Glomerular visceral epithelial cell (primary cell): Measurements from ENCODE around the gene GOLGA6D.
"Not testable (repeated sequence)": the region's sequence is repeated elsewhere in the genome, so short reads cannot be mapped to it uniquely, and the experiment has no call there.

Source experiments
- DNase-seq: peaks from one replicate; pipeline ENCODE4 v3.0.0-alpha.2; 2016; ENCODE audit errors: extremely low spot score

GOLGA6D gene

DNA sequence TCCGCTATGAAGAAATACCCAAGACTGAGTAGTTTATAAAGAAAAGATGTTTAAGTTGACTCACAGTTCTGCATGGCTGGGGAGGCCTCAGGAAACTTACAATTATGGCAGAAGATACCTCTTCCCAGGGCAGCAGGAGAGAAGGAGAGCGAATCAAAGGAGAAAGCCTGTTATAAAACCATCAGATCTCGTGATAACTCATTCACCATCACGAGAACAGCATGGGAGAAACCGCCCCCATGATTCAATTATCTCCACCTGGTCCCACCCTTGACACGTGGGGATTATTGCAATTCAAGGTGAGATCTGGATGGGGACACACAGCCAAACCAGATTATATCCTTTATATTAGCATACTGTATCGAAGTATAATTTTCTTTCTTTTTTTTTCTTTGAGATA lies 49.5 kb downstream of the GOLGA6D start:
- DNase-seq: not testable (repeated sequence)

GRCh38 chr15:75333654-75334419 lies 51.2 kb downstream of the GOLGA6D start:
- not testable (repeated sequence) for DNase-seq

GRCh38 chr15:75335313-75335704 lies 52.7 kb downstream of the GOLGA6D start:
- no peak for DNase-seq

GRCh38 chr15:75335705-75336355 lies 53.2 kb downstream of the GOLGA6D start, which contains the start of gene COMMD4:
TSS of gene COMMD4 (plus strand) at chr15:75336063. CDS start at chr15:75336090, 27 bp downstream.
- peak; percentile 95 for DNase-seq

- DNase-seq: no peak
Observed at GRCh38 chr15:75338661-75339240, 56.1 kb downstream of the GOLGA6D start.

DNA sequence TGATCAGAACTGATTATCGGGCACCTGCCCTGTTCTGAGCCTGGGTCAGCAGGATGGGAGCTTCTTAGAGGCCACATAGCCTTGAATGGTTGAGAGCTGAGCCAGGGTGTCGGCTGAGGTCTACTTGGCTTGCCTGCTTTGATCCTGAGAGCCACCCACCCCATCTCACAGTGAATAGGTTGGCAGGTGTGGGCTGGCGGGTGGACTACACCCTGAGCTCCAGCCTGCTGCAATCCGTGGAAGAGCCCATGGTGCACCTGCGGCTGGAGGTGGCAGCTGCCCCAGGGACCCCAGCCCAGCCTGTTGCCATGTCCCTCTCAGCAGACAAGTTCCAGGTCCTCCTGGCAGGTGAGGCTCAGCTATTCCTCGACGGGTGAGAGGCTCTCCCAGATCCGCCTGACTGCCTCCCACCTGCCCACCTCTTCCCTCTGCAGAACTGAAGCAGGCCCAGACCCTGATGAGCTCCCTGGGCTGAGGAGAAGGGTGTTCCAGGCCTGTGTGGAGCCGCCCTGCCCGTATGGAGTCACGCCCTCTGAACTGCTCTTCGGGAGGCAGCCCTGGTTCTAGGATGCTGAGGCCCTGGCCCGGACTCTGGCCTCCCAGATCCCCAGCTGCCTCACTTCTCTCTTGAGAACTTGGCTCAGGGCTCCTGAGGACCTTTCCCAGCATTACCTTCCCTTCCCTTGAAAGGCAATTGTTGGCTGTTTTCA lies 57.1 kb downstream of the GOLGA6D start:
- no peak for DNase-seq

- no peak for DNase-seq
Observed at GRCh38 chr15:75342221-75342620, 59.6 kb downstream of the GOLGA6D start.

DNA sequence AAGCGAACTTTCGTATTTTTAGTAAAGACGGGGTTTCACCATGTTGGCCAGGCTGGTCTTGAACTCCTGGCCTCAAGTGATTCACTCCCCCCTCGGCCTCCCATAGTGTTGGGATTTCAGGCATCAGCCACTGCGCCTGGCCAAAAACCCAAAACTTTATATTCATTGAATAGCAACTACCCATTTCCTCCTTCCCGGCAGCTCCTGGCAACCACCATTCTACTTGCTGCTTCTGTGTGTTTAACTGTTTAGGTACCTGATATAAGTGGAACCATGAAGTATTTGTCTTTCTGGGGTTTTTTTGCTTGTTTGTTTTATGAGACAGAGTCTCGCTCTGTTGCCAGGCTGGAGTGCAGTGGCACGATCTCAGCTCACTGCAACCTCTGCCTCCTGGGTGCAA lies 61.3 kb downstream of the GOLGA6D start:
- DNase-seq: not testable (repeated sequence)
